NCI-H1105 treated with DMSO at 0.1 percent for 48 hours (cell line): ENCODE data around the gene COL5A3.
A peak's percentile ranks its signal among the peaks of the same experiment; 100 is the strongest.

Experiments
- DNase-seq: peaks from one replicate; lab custom pipeline; 2025; lab: John Stamatoyannopoulos, UW

The COL5A3 gene

DNA sequence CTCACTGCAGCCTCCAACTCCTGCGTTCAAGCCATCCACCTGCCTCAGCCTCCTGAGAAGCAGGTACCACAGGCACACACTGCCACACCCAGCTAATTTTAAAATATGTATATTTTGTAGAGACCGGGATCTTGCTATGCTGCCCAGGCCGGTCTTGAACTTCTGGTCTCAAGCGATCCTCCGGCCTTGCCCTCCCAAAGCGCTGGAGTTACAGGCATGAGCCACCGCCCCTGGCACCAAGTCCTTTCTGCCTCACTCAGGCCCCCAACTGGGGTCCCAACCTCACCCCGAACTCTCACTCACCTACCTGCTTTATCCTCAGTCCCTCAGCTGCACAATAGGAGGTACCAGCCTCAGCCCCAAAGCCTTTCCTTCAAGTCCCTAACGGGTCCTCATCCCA, 635 bp upstream of the COL5A3 start:
- DNase-seq = no peak

DNA sequence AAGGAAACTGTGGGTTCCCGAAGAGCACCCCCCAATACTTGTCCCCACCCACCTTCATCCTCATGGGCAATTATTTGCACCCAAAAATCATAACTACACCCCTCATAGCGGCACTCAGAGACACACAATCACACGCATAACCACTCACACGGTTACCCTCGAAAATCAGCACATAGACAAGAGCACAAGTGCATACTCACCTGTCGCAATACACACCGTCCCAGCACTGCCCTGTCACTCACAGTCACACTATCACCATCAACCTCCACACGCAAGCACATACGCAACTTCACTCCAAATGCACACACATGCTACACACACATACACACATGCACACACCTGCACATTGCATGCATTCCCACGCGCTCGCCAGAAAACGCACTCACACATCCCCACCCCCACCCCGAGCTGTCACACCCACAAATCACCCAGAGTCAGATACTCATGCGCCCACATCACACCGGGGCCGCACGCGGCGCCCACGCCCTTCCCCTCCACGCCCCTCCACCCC, 535 bp downstream of the COL5A3 start:
- no peak for DNase-seq

DNA sequence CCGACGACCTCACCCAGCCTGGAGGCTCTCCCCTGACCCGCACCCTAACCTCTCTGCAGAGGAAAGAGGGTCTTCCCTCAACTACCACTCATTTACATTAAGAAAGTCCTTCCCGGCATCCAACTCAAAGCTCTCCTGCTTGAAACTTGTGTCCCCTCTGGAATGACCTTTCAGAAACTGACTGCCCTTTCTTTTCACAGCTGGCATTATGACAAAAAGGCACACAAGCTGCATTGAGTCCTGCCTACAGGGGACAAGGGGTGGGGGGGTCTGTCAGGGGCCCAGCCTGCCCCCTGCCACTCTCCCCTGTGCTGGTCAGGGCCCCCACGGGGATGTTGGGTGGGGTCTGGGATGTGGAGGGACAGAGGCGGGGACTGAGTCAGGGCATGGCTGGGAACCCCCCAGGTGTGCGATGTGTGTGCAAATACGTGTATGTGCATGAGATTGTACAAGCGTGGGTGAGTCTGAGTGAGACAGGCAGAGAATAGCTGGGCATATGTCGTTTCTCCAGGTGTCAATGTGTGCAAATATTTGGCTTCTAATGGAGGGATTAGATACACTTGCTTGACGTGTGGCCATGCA, 2.0 kb downstream of the COL5A3 start:
- no peak for DNase-seq

- DNase-seq = no peak
Measured at GRCh38 chr19:10007371-10008183, 2.7 kb downstream of the COL5A3 start.

DNA sequence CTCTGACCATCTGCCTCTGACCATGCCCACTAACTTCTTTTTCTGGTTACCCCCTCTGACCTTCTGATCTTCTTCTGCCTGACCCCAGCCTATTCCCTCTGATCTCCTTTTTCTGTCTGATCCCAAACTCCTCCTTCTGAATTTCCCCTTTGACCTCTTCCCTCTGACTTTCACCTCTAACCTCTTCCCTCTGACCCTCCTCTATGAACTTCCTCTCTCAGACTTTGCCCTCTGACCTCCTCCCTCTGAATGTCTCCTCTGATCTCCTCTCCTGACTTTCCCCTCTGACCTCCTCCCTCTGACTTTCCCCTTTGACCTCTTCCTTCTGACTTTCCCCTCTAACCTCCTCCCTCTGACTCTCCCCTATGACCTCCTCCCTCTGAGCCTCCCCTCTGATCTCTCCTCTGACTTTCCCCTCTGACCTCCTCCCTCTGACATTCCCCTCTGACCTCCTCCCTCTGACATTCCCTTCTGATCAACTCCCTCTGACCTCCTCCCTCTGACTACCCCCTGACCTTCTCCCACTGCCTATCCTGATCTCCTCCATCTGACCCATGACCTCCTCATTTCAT, 3.5 kb downstream of the COL5A3 start:
- DNase-seq = no peak

DNA sequence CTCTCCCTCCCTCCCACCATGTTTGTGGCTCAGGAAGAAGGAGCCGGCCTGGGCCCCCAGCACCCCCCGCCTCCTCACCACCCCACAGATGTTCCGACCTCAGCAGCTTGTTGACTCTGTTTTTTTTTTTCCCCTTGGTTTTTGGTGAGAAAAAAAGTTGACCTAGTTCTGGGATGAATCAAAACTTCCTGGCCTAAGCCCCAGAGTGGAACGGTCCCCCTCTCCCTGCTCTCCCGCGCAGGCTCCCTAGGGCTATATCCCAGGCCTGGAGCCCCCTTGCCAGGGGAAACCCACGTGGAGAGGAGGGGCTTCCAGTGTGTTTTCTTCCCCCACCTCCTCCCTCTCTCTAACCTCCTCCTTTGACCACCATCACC, 4.0 kb downstream of the COL5A3 start:
- DNase-seq = no peak

DNA sequence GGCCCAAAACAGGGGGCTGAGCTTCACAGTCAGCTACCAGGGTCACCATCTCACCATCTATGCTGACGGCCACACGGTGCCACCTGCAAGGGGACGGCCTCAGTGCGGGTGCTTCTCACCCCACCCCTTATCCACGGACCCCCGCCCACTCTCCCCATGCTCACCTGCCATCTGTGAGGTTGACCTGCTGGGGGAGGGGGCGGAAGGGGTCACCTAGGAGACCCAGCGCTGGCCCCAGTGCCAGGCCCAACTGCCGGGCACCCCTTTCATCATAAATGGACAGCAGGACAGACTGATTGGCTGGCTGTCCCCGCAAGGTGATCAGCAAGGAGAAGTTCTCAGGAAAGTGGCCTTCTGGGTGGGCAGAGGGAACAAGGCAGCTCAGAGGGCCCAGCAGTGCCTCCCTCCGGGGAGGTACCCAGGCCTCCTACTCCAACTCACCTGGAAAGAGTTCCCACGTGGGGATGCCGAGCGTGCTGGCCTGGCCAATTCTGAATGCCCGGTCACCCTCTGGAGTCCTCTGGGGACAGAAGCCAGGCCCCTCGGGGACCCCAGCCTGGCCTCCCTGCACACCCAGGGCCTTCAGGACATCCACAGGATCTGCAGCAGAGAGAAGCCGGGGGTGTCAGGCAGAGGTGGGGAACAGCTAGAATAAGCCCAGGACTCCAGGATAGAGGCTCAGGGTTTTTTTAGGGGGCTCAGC, 4.5 kb downstream of the COL5A3 start:
- no peak for DNase-seq

DNA sequence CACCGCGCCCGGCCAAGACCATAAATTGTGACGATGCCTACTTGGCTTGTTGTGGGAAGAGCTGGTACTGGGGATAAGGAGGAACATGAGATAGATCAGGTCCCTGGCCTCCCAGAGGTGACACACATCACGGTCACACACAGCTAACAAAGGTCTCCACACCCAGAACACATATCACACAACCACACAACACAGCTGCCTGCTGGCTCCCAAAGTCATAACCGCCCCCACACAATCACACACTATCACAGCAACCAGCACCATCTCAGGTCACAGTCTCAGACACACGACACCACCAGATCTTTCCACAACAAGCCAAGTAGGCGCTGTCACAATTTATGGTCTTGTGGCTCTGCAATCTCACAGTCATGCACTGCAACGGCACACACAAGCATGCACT, 5.7 kb downstream of the COL5A3 start:
- DNase-seq = no peak

GRCh38 chr19:10003271-10003670, 7.0 kb downstream of the COL5A3 start:
- no peak for DNase-seq

DNA sequence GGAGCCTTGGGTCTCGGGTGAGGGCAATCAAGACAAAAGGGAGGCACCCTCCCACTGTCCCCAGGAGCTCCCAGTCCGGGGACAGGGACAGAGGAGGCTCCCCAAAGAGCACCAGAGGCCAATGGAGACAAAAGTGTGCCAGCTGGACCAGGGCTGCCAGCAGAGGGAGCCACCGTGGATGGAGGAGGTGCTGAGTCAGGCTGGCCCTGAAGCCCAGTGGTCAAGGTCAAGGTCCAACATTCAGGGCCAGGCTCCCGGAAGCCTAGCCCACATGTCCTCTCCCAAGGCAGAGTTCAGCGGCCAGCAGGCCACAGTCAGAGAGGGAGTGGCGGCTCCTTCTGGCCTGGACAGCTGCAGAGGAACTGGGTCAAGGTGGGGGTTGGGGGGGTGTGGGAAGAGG, 8.4 kb downstream of the COL5A3 start:
- DNase-seq = no peak

DNA sequence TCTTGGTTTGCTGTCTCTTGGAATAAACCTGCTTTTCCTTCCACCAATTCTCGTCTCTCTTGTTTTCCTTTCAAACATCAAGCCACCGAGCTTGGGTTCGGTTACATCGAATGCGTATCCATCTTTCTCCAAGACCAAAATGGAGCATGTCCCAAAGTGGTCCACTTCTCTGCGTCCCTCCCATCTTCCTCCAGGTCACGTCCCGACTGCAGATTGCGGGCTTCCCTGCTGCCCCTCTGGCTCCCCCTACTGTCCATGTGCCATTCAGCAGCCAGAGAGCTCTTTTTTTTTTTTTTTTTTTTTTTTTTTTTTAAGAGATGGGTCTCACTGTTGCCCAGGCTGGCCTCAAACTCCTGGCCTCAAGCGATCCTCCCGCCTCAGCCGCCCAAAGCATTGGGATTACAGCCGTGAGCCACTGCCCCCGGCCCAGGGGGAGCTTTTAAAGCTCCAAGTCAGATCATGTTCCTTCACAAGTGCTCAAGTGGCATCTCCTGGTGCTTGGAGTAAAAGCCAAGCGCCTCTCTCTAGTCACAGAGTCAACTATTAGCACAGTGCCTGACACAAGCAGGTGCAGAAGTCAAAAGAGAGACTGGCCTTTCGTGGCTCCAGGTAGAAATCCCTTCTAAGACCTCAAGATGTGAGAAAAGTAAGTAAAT, 10.0 kb downstream of the COL5A3 start:
- DNase-seq = peak; percentile 48

DNA sequence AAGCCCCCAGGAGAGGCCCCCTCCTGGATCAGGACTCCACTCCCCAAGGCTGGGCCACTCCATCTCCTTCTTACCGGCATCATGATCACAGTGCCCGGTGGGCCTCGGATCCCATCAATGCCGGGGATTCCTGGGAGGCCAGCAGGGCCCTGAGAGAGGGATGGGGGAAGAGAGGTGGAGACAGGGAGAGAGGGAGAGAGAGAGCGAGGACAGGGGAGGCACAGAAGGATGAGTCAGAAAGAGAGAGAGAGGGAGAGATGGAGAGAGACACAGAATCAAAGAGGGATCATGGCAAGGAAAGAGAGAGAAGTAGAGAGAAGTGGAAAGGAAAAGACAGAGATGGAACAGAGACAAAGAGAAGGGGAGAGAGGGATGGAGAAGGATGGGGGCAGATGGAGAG, 13.8 kb downstream of the COL5A3 start:
- no peak for DNase-seq

GRCh38 chr19:9995999-9996398, 14.3 kb downstream of the COL5A3 start:
- no peak for DNase-seq

DNA sequence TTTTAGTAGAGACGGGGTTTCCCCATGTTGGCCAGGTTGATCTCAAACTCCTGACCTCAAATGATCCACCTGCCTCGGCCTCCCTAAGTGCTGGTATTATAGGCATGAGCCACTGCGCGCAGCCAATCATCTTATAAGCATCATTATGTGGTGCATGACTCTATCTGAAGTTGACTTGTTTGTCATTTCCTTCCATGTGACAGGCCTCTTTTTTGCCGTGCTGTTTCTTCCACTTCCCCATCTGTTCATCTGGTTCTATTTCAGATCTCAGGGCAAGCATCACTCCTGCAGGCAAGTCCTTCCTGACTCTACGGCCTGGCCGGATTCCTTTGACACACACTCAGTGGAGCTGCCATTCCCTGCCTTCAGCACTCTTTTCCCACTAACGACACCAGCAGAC, 15.2 kb downstream of the COL5A3 start:
- DNase-seq = no peak

DNA sequence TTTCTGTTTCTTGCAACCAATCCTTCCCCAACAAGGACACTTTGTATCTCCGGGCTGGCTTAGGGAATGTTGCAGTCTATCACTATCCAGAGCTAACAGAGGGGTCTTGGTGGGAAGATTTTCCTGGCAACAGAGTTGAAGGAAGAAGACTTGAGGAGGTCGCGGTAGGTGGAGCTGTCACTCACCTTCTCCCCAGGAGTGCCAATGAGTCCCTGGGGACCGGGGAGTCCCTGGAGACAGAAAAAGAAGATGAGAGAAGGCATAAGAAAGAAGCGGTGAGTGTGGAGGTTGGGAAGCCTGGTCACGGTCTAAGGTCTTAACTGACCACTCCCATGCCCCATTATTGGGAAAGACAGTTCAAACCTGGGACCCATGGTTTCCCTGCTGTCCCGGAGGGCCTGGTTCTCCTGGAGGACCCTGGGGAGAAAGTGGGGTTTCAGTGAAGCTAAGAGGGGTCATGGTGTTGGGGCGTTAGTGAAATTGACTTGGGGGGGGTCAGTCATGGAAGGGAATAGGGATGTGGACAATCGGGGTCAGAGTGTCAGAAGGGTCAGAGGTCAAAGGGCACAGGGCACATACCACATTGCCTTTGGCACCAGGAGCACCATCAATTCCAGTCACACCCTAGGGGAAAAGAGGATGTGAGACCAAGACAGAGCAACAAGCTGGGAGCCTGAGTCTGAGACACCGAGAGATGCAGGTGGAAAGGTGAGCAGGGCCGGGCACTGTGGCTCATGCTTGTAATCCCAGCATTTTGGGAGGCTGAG, 18.7 kb downstream of the COL5A3 start:
- no peak for DNase-seq

DNA sequence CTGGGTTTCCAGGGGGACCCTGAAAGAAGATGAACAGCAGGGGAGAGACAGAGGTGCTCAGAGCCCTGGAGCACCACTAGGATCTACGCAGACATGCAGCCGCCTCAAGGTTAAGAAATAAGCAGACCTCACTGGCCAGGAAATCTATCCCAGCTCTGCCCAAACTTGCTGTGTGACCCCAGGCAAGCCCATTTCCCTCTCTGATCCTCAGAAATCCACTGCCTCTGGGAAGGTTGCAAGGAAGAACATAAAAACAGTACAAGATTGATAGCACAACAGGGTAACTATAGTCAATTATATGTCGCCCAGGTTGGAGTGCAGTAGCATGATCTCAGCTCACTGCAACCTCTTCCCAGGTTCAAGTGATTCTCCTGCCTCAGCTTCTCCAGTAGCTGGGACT, 20.8 kb downstream of the COL5A3 start:
- no peak for DNase-seq

GRCh38 chr19:9986787-9987281, 23.5 kb downstream of the COL5A3 start:
- DNase-seq = no peak

GRCh38 chr19:9981406-9982260, 28.7 kb downstream of the COL5A3 start:
- no peak for DNase-seq

DNA sequence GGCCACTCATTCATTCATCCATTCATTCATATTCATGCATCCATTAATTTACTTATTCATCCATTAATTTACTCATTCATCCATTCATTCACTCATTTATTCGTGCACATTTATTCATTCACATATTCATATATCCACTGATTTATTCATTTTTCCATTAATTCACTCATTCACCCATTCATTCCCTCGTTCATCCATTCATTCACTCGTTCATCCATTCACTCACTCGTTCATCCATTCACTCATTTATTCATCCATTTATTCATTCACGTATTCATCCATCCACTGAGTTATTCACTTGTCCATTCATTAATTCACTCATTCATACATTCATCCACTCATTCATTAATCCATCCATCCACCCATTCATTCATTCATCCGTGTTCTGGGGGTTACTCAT, 38.2 kb downstream of the COL5A3 start:
- no peak for DNase-seq

DNA sequence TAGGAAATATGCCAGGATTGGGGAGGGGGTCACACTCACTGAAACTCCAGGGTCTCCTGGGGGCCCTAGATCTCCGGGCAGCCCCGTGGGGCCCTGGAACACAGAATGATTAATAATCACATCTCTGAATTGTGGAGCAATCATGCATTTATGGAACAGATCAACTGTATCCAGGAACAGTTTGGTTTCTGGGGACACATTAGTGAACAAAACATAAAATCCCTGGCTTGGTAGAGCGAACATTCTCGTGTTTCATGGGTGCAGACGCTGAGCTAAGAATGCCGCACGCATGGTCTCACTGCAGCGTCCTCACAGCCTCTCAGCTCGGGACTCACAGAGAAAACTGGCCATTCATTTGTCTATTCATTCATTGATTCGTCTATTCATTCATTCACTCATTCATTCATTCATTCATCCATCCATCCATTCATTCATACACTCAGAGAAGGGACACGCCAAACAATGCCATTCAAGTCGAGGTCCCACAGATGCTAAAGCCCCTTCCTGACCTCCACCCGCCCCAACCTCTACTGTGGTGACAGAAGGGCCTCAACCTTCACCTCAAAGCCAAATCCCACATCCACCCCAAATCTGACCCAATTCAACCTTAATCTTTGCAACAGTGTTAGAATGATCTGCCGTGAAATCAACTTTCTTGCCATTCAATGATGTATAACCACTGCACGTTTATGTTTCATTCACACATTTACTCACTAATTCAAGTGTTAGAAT, 39.0 kb downstream of the COL5A3 start:
- no peak for DNase-seq
